HG03354 (cell line): ENCODE measurements around the gene MFSD12.

Experiments used
- ATAC-seq: cut with Tn5 transposase; IDR thresholded peaks from one replicate; pipeline ENCODE4 v1.9.1; 2021; ENCODE audit warnings: mild to moderate bottlenecking; ENCODE audit not compliant: unreplicated experiment, poor library complexity, severe bottlenecking

MFSD12 gene

DNA sequence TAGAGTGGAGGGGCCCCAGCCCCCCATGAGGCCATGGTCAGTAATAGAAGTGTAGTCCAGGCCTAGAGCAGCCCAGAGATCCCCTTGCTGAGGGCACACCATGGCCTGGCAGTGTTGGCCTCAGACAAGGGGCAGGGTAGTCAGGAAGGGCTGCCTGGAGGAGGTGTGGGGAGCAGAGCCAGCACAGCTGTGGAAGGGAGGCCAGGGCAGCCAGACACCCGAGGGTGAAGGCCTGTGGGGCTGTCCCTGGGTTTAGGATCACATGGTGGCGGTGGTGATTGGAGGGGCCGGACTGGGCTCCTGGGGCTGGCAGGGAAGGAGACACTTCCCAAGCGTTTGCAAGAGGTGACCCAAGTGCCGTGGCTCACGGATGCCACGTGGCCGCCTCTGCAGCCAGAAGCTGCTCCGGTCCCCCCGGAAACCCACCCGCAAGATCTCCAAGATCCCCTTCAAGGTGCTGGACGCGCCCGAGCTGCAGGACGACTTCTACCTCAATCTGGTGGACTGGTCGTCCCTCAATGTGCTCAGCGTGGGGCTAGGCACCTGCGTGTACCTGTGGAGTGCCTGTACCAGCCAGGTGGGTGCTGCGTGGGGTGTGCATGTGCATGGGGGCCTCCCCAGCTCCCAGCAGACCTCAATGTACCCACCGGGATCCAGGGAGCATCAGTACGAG, 30.0 kb downstream of the MFSD12 start:
- ATAC-seq: no peak

DNA sequence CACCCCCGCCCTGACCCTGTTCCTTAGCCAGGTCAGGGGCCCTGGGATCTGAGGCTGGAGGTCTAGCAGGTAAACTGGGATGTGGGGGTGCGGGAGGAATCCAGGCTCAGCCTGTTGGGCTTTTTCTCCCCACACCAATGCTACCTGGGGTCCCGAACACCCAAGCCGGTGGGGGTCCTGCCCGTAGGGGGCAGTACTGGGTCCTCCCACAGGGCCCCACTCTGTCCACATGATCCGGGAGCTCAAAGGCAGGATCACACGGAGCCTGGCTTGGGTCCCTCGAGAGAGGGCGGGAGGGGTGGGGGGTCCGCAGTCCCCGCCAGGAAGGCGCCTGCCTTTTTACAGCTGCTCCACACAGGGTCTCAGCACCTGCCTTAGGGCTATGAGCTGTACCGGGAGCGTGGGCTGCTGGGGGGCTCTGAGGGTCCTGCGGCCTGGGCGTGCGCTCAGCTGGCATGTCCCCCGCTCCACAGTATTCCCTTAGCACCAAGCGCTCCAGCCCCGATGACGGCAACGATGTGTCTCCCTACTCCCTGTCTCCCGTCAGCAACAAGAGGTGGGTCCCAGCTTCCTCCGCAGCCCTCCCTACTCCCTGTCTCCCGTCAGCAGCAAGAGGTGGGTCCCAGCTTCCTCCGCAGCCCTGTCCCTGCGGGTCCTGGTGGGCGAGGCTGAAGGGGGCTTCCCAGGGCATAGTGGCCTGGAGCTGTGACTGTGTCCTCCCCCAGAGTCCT, 30.7 kb downstream of the MFSD12 start:
- ATAC-seq: no peak

DNA sequence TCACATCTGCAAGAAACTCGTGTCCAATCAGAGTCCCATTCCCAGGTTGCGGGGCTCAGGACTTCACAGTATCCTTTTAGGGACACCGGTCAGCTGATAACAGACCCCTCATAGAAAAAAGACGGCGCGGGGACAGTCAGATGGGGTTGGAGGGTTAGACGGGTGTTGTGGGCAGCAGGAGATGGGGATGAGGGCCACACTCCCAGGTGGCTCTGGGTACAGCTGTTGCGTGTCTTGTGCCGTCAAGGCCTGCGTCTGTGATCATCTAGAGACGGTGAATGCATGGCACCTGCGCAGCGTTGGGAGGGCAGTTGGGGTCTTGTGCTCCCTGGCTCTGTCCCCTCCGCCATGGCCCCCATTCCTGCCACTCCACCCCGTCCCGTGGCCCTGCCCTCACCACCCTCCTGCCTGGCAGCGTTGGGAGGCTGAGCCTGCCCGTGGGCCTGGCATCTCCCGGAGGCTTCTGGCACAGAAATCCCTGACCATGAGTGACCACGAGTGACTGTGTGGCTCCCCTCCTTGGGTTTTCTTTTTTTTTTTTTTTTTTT, 32.4 kb downstream of the MFSD12 start:
- no peak for ATAC-seq

DNA sequence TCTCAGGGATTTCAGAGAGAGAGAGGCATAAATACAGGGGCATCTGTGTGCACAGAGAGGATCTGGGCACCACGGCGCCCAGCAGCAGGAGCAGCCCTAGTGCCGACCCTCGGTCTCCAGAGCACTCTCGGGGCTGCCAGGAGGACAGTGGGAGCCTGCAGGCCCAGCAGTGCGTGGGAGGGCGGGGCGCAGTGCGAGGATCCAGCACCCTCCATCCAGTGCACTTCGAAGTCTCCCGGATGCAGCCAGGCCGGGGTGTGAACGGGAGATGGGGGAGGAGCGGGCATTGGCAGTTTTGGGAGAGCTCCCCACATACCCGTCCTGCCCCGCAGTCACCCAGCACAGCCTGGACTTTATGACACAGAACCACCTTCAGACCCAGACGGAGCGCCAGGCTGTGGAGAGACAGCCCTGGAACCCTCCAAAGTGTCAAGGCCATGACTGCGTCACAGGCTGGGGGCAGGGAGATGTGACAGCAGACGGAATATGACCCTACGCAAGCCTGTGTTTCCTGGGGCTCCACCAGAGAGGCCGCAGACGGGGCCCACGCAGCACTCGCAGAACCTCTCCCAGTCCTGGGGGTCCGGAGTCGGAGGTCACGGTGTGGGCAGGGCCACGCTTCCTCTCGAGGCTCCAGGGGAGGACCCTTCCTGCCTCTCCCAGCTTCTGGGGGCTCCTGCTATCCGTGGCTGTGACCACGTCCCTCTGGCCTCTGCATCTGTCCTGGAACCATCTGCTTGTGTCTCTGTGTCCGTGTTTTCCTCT, 33.1 kb downstream of the MFSD12 start:
- no peak for ATAC-seq

DNA sequence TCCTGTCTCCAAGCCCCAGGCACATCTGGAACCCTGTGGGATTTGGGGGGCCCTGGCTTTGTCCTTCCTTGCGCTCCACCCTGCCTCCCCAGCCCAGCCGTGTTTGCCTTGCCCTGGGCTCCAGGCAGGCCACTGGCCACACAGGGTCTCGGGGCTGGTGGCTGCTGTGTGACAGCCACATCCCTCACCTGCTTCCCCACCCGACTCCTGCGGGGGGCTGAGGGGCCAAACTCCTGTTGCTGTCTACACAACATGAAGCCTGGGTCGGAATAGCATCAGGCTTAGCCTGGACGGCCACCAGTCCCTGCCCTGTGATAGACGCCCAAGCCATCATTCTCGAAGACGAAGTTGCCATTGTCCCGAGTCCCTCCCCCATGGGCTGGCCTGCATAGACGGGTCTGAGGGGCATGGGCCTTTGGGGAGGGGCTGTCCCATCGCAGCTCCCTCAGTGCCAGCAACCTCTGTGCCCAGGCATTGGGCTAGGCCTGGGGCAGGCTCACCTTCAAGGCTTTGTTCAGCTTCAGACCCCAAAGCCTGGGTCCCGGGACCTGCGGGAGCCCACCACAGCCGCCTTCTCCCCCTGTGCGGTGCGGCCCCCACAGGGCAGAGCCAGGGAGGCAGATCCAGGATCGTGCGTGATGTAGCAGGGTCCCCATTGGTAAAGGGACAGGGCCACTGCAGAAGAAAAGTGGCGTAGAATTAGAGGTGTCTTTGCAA, 33.9 kb downstream of the MFSD12 start:
- no peak for ATAC-seq

DNA sequence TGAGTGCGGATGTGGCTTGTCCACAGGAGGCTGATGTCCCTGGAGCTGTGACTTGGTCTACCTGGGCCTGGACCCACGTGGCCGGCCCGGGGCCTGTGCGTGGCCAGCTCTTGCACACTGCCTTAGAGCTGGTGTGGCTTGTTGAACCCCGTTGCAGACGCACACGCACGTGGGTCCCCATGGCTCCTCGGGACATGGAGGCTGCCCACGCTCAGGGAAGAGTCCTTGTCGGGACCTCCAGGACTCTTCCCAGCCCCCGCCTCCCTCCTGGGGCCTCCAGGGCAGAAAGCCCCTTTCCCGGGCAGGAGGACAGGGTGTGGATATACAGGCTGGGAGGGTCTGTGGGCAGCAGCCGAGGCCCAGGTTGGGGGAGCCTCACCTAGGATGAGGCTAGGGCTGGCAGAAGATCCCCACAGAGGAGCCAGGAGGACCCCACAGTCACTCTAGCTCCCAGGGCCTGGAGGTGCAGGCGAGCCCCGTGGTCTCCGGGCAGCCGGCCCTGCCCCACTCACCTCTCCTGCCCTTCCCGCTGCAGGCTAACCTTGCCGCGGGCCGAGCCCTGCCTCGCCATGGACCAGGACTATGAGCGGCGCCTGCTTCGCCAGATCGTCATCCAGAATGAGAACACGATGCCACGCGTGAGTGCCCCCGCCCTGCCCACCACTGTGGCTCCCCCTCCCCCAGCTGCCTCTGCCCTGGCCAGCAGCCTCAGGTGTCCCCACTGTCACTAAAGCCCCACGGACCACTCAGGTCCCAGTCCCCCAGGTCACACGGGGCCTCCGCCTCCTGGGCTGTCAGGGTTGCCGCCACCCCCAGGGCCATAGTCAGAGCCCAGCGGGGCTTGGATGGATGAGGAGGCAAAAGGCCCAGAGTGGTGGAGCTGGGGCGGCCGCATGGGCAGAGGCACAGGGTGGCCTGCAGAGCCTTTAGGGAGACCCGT, 34.7 kb downstream of the MFSD12 start:
- no peak for ATAC-seq

DNA sequence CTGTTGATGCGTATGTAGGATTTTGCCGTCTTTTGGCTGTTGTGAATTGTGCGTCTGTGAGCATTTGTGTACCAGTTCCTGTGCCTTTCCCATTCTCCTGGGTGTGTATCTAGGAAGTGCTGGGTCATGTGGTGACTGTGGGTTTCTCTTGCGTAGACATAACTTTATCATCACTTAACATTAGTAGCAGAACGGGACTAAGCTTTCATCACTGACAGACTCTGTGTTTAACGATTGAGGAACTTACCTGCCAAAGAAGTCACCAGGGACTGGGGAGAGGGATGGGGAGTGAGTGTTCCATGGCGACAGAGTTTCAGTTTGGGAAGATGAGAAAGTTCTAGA, 36.3 kb downstream of the MFSD12 start:
- no peak for ATAC-seq

DNA sequence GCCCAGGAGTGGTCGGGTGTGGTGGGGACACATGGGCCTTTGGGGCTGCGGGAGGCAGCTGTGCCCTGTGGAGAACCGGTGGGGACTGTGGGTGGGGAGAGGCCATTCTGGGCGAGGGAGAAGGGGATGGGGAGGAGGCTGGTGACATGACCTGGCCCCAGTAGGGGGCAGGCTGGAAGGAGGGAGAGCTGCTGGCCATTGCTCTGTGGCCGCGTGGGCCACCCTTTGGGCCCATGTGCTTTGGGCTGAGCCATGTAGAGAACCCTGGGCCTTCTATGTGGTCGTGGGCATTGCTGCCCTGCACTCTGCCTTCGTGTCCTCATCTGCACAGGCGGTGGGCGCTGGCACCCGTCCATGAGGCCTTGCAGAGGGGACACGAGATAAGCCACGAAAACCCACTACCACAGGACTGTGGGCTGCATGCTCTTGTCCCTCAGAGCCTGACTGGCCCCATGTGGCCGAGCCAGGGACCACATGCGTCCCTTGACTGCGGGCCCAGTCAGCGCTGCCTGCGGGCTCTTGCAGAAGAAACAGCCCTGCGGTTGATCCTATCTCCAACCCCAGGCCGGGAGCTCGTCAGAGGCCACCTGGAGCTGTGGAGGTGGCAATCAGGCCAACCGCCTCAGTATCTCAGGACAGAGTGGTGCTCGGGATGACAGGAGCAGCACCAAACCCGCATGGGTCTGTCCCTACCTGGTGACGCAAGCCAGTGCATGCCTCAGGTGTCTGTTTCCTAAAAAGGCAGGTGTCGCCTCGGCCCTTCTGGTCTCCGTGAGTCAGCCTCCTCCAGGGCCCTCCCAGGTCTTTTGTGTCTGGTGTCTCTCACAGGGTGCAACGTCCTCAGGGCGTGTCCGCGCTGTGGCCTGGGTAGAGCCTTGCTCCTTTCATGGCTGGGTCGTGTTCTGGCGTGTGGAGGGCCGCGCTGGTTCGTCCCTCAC, 37.0 kb downstream of the MFSD12 start:
- ATAC-seq: no peak

DNA sequence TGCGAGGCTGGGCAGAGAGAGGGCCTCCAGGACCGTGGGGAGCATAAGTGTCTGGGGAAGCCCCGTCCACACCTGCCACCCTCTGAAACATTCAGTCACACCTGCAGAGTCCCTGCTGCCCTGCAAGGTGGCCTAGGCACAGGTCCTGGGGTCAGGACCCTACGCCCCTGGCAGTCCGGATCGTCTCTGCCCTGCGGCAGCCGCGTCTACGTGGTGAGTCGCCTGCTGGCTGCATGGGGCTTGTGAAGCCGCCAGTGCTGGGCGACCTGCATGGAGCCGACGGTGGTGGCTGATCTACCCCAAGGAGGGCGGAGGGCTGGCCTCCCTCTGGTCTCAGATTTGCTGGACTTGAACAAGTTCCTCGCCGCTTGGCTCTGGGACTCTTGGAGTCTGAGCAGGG, 38.3 kb downstream of the MFSD12 start:
- ATAC-seq: no peak

DNA sequence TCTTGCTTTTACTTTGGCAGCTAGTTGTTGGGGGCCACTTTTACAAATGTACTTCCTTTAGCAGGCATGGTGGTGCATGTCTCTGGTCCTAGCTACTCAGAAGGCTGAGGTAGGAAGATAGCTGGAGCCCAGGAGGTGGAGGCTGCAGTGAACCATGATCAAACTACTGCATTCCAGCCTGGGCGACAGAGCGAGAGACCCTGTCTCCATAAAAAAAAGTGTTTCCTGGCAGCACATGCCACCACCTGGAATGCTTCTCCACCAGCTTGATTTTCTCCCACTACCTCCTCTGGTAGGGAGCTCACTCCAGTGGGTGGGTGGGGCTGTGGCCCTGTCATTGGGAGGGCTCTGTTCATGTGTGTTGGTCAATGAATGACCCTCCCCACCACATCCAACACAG, 38.7 kb downstream of the MFSD12 start:
- ATAC-seq: no peak

DNA sequence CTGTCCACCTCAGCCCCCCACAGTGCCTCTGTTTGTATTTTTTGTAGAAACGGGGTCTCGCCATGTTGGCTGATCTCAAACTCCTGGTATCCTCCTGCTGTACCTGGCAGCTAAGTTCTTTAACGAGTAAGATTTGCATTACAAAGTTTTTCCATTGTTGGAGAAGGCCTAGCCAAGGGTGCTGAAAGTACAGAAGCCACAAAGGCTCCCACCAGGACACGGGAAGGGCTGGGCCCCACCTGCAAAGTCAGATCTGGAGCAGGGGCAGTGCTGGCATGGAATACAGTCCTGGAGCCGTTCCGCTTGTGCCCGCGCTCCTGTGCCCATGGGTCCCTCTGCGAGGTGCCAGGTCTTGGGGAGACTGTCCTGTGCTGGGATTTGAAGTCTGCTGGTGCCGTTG, 39.1 kb downstream of the MFSD12 start:
- ATAC-seq: no peak

DNA sequence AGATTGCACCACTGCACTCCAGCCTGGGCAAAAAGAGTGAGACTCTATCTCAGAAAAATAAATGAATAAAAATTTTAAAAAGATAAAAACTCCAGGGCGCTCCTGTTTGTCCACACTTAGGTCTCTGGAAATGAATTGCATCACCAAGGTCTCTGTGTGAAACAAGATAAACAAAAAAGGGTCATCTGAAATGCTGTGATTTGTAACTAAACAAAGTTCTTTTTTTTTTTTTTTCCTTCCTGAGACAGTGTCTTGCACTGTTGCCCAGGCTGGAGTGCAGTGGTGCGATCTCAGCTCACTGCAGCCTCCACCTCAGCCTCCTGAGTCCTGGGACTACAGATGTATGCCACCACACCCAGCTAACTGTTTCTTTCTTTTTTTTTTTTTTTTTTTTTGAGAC, 39.7 kb downstream of the MFSD12 start:
- ATAC-seq: no peak

DNA sequence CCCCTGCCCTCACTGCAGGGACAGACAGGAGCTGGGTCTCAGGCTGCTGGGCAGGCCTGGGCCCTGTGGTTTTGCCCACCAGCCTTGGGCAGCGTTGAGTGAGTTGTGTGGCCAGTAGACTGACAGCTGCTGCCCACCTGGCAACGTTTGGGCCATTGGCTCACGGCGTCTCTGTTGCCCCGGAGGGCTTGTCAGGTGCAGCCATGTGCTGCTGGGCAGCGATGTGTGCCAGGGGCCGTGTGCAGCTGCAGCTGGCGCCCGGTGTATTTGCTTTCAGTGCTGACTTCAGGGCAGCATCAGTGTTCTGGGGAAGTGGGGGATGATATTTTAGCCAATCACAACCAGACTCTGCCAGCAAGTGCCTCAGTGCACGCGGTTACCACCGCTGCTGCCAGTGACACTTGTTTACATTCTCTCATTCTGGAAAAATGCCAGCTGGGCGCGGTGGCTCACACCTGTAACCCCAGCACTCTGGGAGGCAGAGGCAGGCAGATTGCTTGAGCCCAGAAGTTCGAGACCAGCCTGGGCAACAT, 40.6 kb downstream of the MFSD12 start:
- peak; percentile 62 for ATAC-seq

DNA sequence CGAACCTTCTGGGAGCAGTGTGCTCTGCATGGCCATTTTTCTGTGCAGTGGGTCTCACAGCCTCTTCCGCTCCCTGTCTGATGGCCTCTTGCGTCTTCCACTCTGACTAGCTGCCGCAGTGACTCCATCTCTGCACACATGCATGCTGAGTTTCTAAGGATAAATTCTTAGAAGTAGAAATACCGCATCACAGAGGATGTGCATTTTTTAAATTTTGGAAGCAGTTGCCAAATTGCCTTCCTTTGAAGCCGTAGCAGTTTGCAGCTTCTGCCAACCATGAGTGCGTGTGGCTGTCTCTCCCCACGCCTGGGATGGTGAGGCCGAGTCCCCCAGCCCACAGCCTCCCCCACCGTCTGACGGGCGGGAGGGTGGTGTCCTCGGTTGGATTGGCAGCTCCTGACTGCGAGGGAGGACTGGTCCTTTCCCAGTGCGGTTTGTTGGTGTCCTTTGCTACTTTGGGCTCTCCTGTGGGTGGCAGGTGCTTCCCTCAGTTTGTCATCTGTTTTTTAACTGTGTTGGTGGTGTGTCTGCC, 41.4 kb downstream of the MFSD12 start:
- no peak for ATAC-seq

DNA sequence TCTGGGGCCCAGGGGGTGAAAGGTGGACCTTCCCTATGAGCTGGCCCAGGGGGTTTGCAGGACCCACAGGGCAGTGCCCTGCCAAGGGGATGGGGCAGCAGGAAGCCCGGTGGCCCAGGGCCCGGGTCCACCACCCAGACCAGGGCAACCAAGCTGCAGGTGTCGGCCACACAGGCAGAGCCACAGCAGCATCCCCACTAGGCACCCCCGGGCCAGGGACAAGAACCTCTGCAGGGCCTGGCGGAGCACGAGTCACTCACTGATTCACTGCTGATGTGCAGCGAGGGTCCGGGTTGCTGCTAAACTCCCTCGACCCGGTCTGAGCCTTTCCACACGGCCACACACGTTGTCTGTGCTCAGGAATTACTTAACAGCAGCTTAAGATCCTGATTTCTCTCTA, 42.5 kb downstream of the MFSD12 start:
- ATAC-seq: no peak

DNA sequence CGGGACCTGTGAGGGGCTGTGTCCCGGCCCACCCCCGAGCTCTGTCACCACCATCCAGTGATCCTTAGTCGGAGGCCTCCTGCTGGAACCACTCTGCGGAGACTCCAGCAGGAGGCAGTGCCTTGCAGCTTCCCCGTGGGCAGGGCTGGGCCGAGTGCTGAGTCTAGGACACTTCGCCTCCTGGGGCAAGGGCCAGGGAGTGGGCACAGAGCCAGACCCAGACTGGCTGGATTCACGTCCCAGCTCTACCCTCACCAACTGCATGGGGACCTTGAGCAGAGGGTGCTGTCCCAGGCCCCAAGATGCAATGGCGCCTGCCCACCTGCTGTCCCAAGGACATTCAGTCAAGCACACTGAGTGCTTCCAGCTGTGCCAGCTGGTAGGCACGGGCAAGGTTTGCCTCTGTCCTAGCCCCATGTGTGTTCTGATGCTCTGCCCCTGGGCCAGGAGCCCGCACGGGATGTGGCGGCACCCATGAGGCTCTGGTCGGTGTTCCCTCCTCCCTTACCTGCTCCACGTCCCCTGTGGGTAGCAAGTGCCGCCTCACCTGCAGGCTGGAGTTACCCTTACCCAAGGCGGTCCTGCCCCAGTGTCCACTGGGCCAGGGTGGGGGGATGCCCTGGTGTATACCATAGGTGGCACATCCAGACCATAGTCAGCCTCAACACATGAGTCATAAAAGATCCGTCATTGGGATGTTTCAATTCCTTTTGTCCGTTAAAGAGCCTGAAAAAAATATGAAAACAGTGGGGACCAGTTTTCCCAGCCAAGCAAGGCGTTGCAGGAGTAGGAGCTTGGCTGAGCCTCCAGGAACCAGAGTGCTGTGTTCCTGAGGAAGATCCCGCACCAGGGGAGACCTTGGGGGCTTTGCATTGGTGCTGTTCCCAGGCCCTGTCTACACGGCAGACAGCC, 43.9 kb downstream of the MFSD12 start:
- no peak for ATAC-seq
